H1 (cell line): ENCODE measurements around the gene BCL2L14. TPM values are rescaled to one million over a fixed set of nuclear protein-coding genes. Genes with fewer than 3 reads are reported as not detected.

ENCODE experiments used
- CTCF ChIA-PET: fragments of 300-600 bp; sonication (Branson Sonifier 250); formaldehyde crosslinking; loops from one replicate; lab custom pipeline; 2021; ENCODE audit not compliant: partially characterized antibody; lab: Charles Lee
- POLR2A ChIA-PET: fragments of 300-600 bp; sonication (Branson Sonifier 250); formaldehyde crosslinking; loops from one replicate; lab custom pipeline; 2021; ENCODE audit warnings: inconsistent platforms; ENCODE audit not compliant: partially characterized antibody; lab: Charles Lee
- DNase-seq, 2 experiments: peaks; one replicate each; pipeline versions ENCODE4 v3.0.0 to v3.0.0-alpha.2; 2010 to 2022; ENCODE audit warnings: low spot score in 2 of 2, low read depth in 1 of 2, mixed read lengths in 1 of 2
- FAIRE-seq: peaks from 2 replicates; lab custom pipeline; 2011; peaks lifted over from hg19 to GRCh38; lab: Jason Lieb, UNC
- H2AFZ ChIP-seq: 2 replicates; pipeline ENCODE4 v1.8.1; 2012; ENCODE audit warnings: low read length, inconsistent platforms
- H2AK5ac ChIP-seq: 2 replicates; pipeline ENCODE4 v1.6.1; 2013; ENCODE audit warnings: low read depth, low read length
- H2BK120ac ChIP-seq: replicated peaks from 2 replicates; pipeline ENCODE3; 2013; ENCODE audit warnings: low read depth, low read length, inconsistent platforms
- H2BK12ac ChIP-seq: 2 replicates; pipeline ENCODE4 v1.6.1; 2013; ENCODE audit warnings: low read depth, low read length
- H2BK15ac ChIP-seq: 2 replicates; pipeline ENCODE4 v1.6.1; 2013; ENCODE audit warnings: low read length
- H2BK20ac ChIP-seq: 2 replicates; pipeline ENCODE4 v1.6.1; 2013; ENCODE audit warnings: low read length
- H2BK5ac ChIP-seq: 2 replicates; pipeline ENCODE4 v1.6.1; 2013; ENCODE audit warnings: low read depth, low read length
- H3K14ac ChIP-seq: 2 replicates; pipeline ENCODE4 v1.6.1; 2013; ENCODE audit warnings: inconsistent platforms; ENCODE audit not compliant: insufficient read length
- H3K18ac ChIP-seq: 2 replicates; pipeline ENCODE4 v1.6.1; 2013; ENCODE audit warnings: low read length; ENCODE audit errors: extremely low read depth
- H3K23ac ChIP-seq: 2 replicates; pipeline ENCODE4 v1.6.1; 2013; ENCODE audit warnings: inconsistent platforms; ENCODE audit not compliant: insufficient read length
- H3K23me2 ChIP-seq: 2 replicates; pipeline ENCODE4 v1.6.1; 2013; ENCODE audit warnings: low read depth, low read length
- H3K27ac ChIP-seq: 2 replicates; pipeline ENCODE4 v1.6.1; 2011; ENCODE audit warnings: low read depth, low read length, inconsistent platforms
- H3K27me3 ChIP-seq, 4 experiments: replicated peaks in 1 of 4; 1 replicate in 1 of 4; 2 replicates in 3 of 4; pipeline versions ENCODE4 v1.6.1 to v1.8.1; 2011 to 2013; ENCODE audit warnings: low read length in 3 of 4, mild to moderate bottlenecking in 3 of 4, inconsistent platforms in 2 of 4, mixed read lengths in 2 of 4, moderate library complexity in 1 of 4; ENCODE audit not compliant: control insufficient read depth in 3 of 4, insufficient read depth in 3 of 4; ENCODE audit errors: extremely low read depth in 1 of 4
- H3K36me3 ChIP-seq, 4 experiments: 2 replicates each; pipeline versions ENCODE4 v1.6.1 to v1.8.1; 2011 to 2013; ENCODE audit warnings: mild to moderate bottlenecking in 4 of 4, low read length in 3 of 4, moderate library complexity in 2 of 4, control low read depth in 1 of 4, inconsistent platforms in 1 of 4; ENCODE audit not compliant: insufficient read depth in 4 of 4, control insufficient read depth in 2 of 4
- H3K4ac ChIP-seq: replicated peaks from 2 replicates; pipeline ENCODE3; 2013; ENCODE audit warnings: low read length, low read depth, mixed read lengths, inconsistent platforms; ENCODE audit not compliant: insufficient read length
- H3K4me1 ChIP-seq, 4 experiments: replicated peaks in 1 of 4; 1 replicate in 1 of 4; 2 replicates in 3 of 4; pipeline versions ENCODE4 v1.6.1 to v1.8.1; 2011 to 2013; ENCODE audit warnings: low read length in 3 of 4, inconsistent platforms in 2 of 4, mixed read lengths in 1 of 4; ENCODE audit not compliant: insufficient read depth in 4 of 4, control insufficient read depth in 3 of 4
- H3K4me2 ChIP-seq, 2 experiments: 2 replicates each; pipeline versions ENCODE4 v1.6.1 to v1.8.1; 2011 to 2013; ENCODE audit warnings: low read depth in 2 of 2, low read length in 2 of 2, control low read depth in 1 of 2, inconsistent platforms in 1 of 2, mild to moderate bottlenecking in 1 of 2; ENCODE audit not compliant: insufficient read depth in 1 of 2
- H3K4me3 ChIP-seq, 4 experiments: fragments of 200-600, 300-600 bp in 1 of 4; sonication (generic), shearing (Covaris generic), sonication (Bioruptor Twin) in 1 of 4; 2 replicates each; pipeline versions ENCODE4 v1.5.1 to v1.8.1; 2011 to 2016; ENCODE audit warnings: low read length in 4 of 4, low read depth in 3 of 4, control low read depth in 2 of 4, inconsistent platforms in 2 of 4, mild to moderate bottlenecking in 2 of 4, mixed read lengths in 1 of 4, moderate library complexity in 1 of 4; ENCODE audit not compliant: insufficient read depth in 2 of 4; ENCODE audit errors: extremely low read depth in 1 of 4
- H3K56ac ChIP-seq: replicated peaks from 2 replicates; pipeline ENCODE3; 2013; ENCODE audit warnings: low read depth, mild to moderate bottlenecking, mixed read lengths, low read length, inconsistent platforms; ENCODE audit not compliant: insufficient read length
- H3K79me1 ChIP-seq: 2 replicates; pipeline ENCODE4 v1.6.1; 2013; ENCODE audit warnings: low read depth, low read length, control low read depth
- H3K79me2 ChIP-seq, 2 experiments: 2 replicates each; pipeline versions ENCODE4 v1.6.1 to v1.8.1; 2012 to 2013; ENCODE audit warnings: low read length in 2 of 2, mild to moderate bottlenecking in 2 of 2, inconsistent platforms in 1 of 2; ENCODE audit not compliant: insufficient read depth in 2 of 2, control insufficient read depth in 1 of 2
- H3K9ac ChIP-seq, 4 experiments: replicated peaks in 1 of 4; 1 replicate in 1 of 4; 2 replicates in 3 of 4; pipeline versions ENCODE4 v1.6.1 to v1.8.1; 2011 to 2013; ENCODE audit warnings: low read depth in 3 of 4, low read length in 3 of 4, control low read depth in 2 of 4, mild to moderate bottlenecking in 2 of 4, moderate library complexity in 2 of 4, inconsistent platforms in 1 of 4; ENCODE audit errors: extremely low read depth in 1 of 4
- H3K9me3 ChIP-seq, 2 experiments: 2 replicates each; pipeline versions ENCODE4 v1.6.1 to v1.8.1; 2012 to 2013; ENCODE audit warnings: mild to moderate bottlenecking in 2 of 2, moderate library complexity in 2 of 2, control low read depth in 1 of 2, inconsistent platforms in 1 of 2, low read depth in 1 of 2, low read length in 1 of 2, mixed read lengths in 1 of 2; ENCODE audit not compliant: insufficient read depth in 2 of 2
- H4K20me1 ChIP-seq, 2 experiments: replicated peaks in 1 of 2; 2 replicates each; pipeline versions ENCODE3 to v1.8.1; 2011 to 2013; ENCODE audit warnings: inconsistent platforms in 2 of 2, low read length in 2 of 2, mild to moderate bottlenecking in 1 of 2; ENCODE audit not compliant: insufficient read depth in 2 of 2, control insufficient read depth in 1 of 2
- H4K5ac ChIP-seq: 2 replicates; pipeline ENCODE4 v1.6.1; 2013; ENCODE audit warnings: low read length, low read depth, mixed read lengths, inconsistent platforms; ENCODE audit not compliant: insufficient read length
- H4K8ac ChIP-seq: 2 replicates; pipeline ENCODE4 v1.8.0; 2013; ENCODE audit warnings: mild to moderate bottlenecking, moderate library complexity, low read length, inconsistent platforms; ENCODE audit not compliant: insufficient read depth; ENCODE audit errors: extremely low read depth
- H4K91ac ChIP-seq: replicated peaks from 2 replicates; pipeline ENCODE3; 2013; ENCODE audit warnings: low read length, mixed read lengths, inconsistent platforms; ENCODE audit not compliant: insufficient read length
- BRCA1 ChIP-seq: IDR thresholded peaks from 2 replicates; pipeline ENCODE4 v1.6.1; 2012; ENCODE audit warnings: low read depth, low read length, improper control_type of control experiment
- GTF2F1 ChIP-seq: IDR thresholded peaks from 2 replicates; pipeline ENCODE4 v1.6.1; 2012; ENCODE audit warnings: low read depth, low read length, improper control_type of control experiment, borderline replicate concordance
- RXRA ChIP-seq: IDR thresholded peaks from 2 replicates; pipeline ENCODE4 v1.6.1; 2011; ENCODE audit warnings: low read depth, mild to moderate bottlenecking, low read length, moderate library complexity; ENCODE audit not compliant: insufficient read depth
- SIX5 ChIP-seq: IDR thresholded peaks from 2 replicates; pipeline ENCODE4 v1.6.1; 2011; ENCODE audit warnings: mild to moderate bottlenecking, low read depth, low read length
- WGBS, 2 experiments: shearing (Covaris generic) in 1 of 2; methylation state at CpG; one replicate each; pipeline versions ENCODE4 v1.1.6 to v1.1.7; 2013 to 2015; ENCODE audit warnings: low lambda C conversion rate in 2 of 2, mixed read lengths in 2 of 2, inconsistent platforms in 1 of 2, low coverage in 1 of 2, missing lambda C conversion rate in 1 of 2; ENCODE audit not compliant: insufficient replicate concordance in 2 of 2, insufficient coverage in 1 of 2, insufficient read length in 1 of 2; ENCODE audit errors: extremely low coverage in 1 of 2, missing lambda C conversion rate in 1 of 2; 5-methylcytosine and 5-hydroxymethylcytosine counted together
- polyA plus RNA-seq, 7 experiments: library from polyadenylated mRNA; depleted of rRNA in 3 of 7; stranded (reverse) in 5 of 7; unstranded in 2 of 7; fragments of >200 nt in 5 of 7; fragments of 200-250 nt in 2 of 7; gene quantifications; 1 replicate in 5 of 7; 2 replicates in 1 of 7; 4 replicates in 1 of 7; pipeline versions ENCODE4 v1.2.1 to v1.2.3, GENCODE V29; 2011 to 2013; ENCODE audit warnings: missing spikeins in 2 of 7, mixed read lengths in 2 of 7
- total RNA-seq: library from RNA; stranded (reverse); fragmentation: NEBNext Ultra II Directional; extraction: Animal tissue kit (Norgen Biotek cat#: 25700); gene quantifications from 2 replicates; pipeline ENCODE4 v1.2.1, GENCODE V29; 2021

BCL2L14 gene
- total and polyA plus RNA-seq, 2 of the 8 experiments (the other 6 are each of a cell fraction or from before 2014, with no cell fraction given) = 0.80 to 2.4 TPM

GRCh38 chr12:12138203-12139154, 67.7 kb downstream of the BCL2L14 start:
- Histone ChIP-seq H3K18ac (no peak overlapping the region), H2BK5ac (no peak overlapping the region), H3K4ac (no peak overlapping the region), H4K8ac (no peak overlapping the region), H3K23me2 (no peaks in the 10 kb centered on the region), H4K91ac (no peak overlapping the region), H2BK20ac (no peak overlapping the region), H3K79me2 (no peaks in the 10 kb centered on the region), H2AK5ac (no peak overlapping the region), H3K14ac (no peak overlapping the region), H3K9me3 (no peaks in the 10 kb centered on the region), H3K4me1 (no peaks in the 10 kb centered on the region), H3K9ac (no peak overlapping the region), H3K36me3 (peaks cover 2 to 24% (median 12%) of the 10 kb centered on the region in 4 experiments; a peak in 4 of 8 replicates), H2BK15ac (no peak overlapping the region), H3K79me1 (no peaks in the 10 kb centered on the region; the same call in 1 of the 2 replicates), H4K20me1 (no peaks in the 10 kb centered on the region), H3K56ac (no peak overlapping the region), H3K23ac (no peak overlapping the region), H3K4me3 (no peak overlapping the region), H2BK12ac (no peak overlapping the region), H2AFZ (no peak overlapping the region), H3K27ac (no peak overlapping the region), H2BK120ac (no peak overlapping the region), H3K4me2 (no peak overlapping the region), H4K5ac (no peak overlapping the region), H3K27me3 (no peaks in the 10 kb centered on the region)
- ChIA-PET POLR2A (interaction anchor here (1.4 kb wide), 1 partner anchor 128 kb away, joined by 4 read pairs; the partner anchor contains the start of gene LRP6), CTCF (interaction anchor here (0.6 to 1.3 kb wide), 7 partner anchors 12 to 930 kb away, joined by 3 to 6 read pairs (median 3); no protein-coding TSS in a partner anchor)
- 85% methylated on average over 3 of the region's 3 CpGs; no CpG with 5 or more reads in 1 of the 2 experiments for WGBS, 2 experiments
- no peak for TF ChIP-seq BRCA1
- TF ChIP-seq SIX5 = no peak
- TF ChIP-seq RXRA = no peak
- TF ChIP-seq GTF2F1 = no peak
- DNase-seq (no peak), FAIRE-seq (no peak)
